Keratinocyte (primary cell): ENCODE data around the gene GGT5.

ENCODE experiments used
- CTCF ChIP-seq, 3 experiments: IDR thresholded peaks in 1 of 3; conservative IDR thresholded peaks in 1 of 3; optimal IDR thresholded peaks in 1 of 3; 2 replicates in 2 of 3; 3 replicates in 1 of 3; pipeline versions ENCODE3 to v1.5.1; 2011; ENCODE audit warnings: low read length in 3 of 3, mild to moderate bottlenecking in 3 of 3, moderate library complexity in 2 of 3, control low read depth in 1 of 3, inconsistent platforms in 1 of 3; ENCODE audit not compliant: insufficient read depth in 2 of 3; ENCODE audit errors: extremely low read depth in 1 of 3
- EZH2 ChIP-seq: IDR thresholded peaks from one replicate; pipeline ENCODE4 v1.6.1; 2012; ENCODE audit warnings: inconsistent platforms, mild to moderate bottlenecking, low read length, moderate library complexity

- TF ChIP-seq CTCF (optimal IDR thresholded peaks at IDR 0.05 in 1 of 3, IDR thresholded peaks at IDR 0.05 in 1 of 3, conservative IDR thresholded peaks at IDR 0.05 in 1 of 3; ENCODE audit: extremely low read depth in 1 of 3, insufficient read depth in 2 of 3, low read length in 3 of 3) = no peak
- TF ChIP-seq EZH2 = no peak
These were observed 66.9 kb downstream of the GGT5 start for GRCh38 chr22:24178021-24178431.
